GM10266 (cell line): Measurements from ENCODE around the gene MKRN3.

Experiments used
- DNase-seq: peaks from one replicate; pipeline ENCODE4 v3.0.0; 2012; ENCODE audit errors: extremely low spot score
- TF ChIP-seq, protein P1 (sequence below): IDR thresholded peaks from 2 replicates; pipeline ENCODE4 v1.5.1; 2012; ENCODE audit warnings: mild to moderate bottlenecking, low read depth; ENCODE audit not compliant: control insufficient read depth, insufficient read depth; ENCODE audit errors: missing control alignments

MKRN3 gene

GRCh38 chr15:23602124-23602523 is 36.6 kb downstream of the MKRN3 start:
- DNase-seq = no peak
- TF ChIP-seq, protein P1, sequence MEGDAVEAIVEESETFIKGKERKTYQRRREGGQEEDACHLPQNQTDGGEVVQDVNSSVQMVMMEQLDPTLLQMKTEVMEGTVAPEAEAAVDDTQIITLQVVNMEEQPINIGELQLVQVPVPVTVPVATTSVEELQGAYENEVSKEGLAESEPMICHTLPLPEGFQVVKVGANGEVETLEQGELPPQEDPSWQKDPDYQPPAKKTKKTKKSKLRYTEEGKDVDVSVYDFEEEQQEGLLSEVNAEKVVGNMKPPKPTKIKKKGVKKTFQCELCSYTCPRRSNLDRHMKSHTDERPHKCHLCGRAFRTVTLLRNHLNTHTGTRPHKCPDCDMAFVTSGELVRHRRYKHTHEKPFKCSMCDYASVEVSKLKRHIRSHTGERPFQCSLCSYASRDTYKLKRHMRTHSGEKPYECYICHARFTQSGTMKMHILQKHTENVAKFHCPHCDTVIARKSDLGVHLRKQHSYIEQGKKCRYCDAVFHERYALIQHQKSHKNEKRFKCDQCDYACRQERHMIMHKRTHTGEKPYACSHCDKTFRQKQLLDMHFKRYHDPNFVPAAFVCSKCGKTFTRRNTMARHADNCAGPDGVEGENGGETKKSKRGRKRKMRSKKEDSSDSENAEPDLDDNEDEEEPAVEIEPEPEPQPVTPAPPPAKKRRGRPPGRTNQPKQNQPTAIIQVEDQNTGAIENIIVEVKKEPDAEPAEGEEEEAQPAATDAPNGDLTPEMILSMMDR = no peak

- TF ChIP-seq, protein P1 = no peak
- DNase-seq = no peak
Observed at GRCh38 chr15:23606226-23606625, 40.8 kb downstream of the MKRN3 start.

DNA sequence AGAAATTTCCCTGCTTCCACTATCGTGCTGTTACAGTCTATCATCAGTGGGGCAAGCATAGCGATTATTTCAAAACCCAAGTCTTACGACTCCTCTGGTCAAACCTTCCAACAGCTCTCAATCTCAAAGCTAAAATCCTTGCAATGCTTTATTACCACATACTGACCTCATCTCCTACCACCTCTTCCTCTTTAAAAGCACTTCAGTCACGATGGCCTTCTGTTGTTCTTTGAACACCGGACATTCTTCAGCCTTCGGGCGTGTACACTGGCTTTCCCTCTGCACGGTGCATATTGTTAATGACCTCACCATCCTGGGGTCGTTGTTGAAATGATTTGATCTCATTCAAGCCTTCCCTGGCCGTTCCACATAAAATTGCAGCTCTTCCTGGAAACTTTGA is 51.1 kb downstream of the MKRN3 start:
- no peak for DNase-seq
- TF ChIP-seq, protein P1 = no peak
